SIG-M5 treated with dmso at 0.1 percent for 504 hours (cell line): Measurements from ENCODE around the gene BMPER.
A peak's percentile ranks its signal among the peaks of the same experiment; 100 is the strongest.

Experiments used
- DNase-seq: peaks from one replicate; lab custom pipeline; 2025; ENCODE audit not compliant: unreplicated experiment; lab: John Stamatoyannopoulos, UW

Gene BMPER

GRCh38 chr7:33964417-33965182 is 59.3 kb downstream of the BMPER start:
- DNase-seq, result no peak

GRCh38 chr7:33965183-33965744 is 59.9 kb downstream of the BMPER start:
- no peak for DNase-seq

- no peak for DNase-seq
These were observed 63.3 kb downstream of the BMPER start for GRCh38 chr7:33968591-33968990.

- DNase-seq, result no peak
These were observed 65.2 kb downstream of the BMPER start for GRCh38 chr7:33970536-33970935.

GRCh38 chr7:33971106-33971505 is 65.8 kb downstream of the BMPER start:
- no peak for DNase-seq

GRCh38 chr7:33973231-33974015 is 68.1 kb downstream of the BMPER start:
- no peak for DNase-seq

- DNase-seq, result no peak
These were observed 74.0 kb downstream of the BMPER start for GRCh38 chr7:33979300-33979806.

GRCh38 chr7:33979807-33980355 is 74.5 kb downstream of the BMPER start:
- DNase-seq, result no peak

- no peak for DNase-seq
These were observed 75.9 kb downstream of the BMPER start for GRCh38 chr7:33981226-33981625.

GRCh38 chr7:33981671-33982424 is 76.5 kb downstream of the BMPER start:
- no peak for DNase-seq

GRCh38 chr7:33982425-33982786 is 77.1 kb downstream of the BMPER start:
- peak; percentile 17 for DNase-seq

- DNase-seq, result no peak
These were observed 81.1 kb downstream of the BMPER start for GRCh38 chr7:33986451-33986850.

- peak; percentile 77 for DNase-seq
These were observed 81.9 kb downstream of the BMPER start for GRCh38 chr7:33986951-33987947.

GRCh38 chr7:33996899-33997298 is 91.6 kb downstream of the BMPER start:
- DNase-seq, result no peak

GRCh38 chr7:33998476-33998875 is 93.1 kb downstream of the BMPER start:
- DNase-seq, result no peak

- no peak for DNase-seq
These were observed 105.8 kb downstream of the BMPER start for GRCh38 chr7:34011017-34011695.

GRCh38 chr7:34011696-34012095 is 106.4 kb downstream of the BMPER start:
- DNase-seq, result no peak

GRCh38 chr7:34013421-34013820 is 108.1 kb downstream of the BMPER start:
- DNase-seq, result no peak

GRCh38 chr7:34015651-34016050 is 110.3 kb downstream of the BMPER start:
- DNase-seq, result no peak
